ENCODE results near the gene KLHL41.

- no peak for TF ChIP-seq EZH2 (IDR thresholded peaks at IDR 0.05; ENCODE audit: low read length)
- TF ChIP-seq CTCF (optimal IDR thresholded peaks at IDR 0.05 in 1 of 3, IDR thresholded peaks at IDR 0.05 in 1 of 3, conservative IDR thresholded peaks at IDR 0.05 in 1 of 3; ENCODE audit: extremely low read depth in 1 of 3, insufficient read depth in 2 of 3, low read length in 3 of 3): no peak
Observed at GRCh38 chr2:169520896-169521295, 11.4 kb downstream of the KLHL41 start.
